Stimulated activated CD8-positive, alpha-beta memory T cell treated with anti-CD3 and anti-CD28 coated beads, Interleukin-7, amount 100 ng/mL, for 1 hour (primary cell): ENCODE measurements around the gene DPT.
"Not testable (repeated sequence)": the region's sequence is repeated elsewhere in the genome, so short reads cannot be mapped to it uniquely, and the experiment has no call there.

ENCODE experiments used
- DNase-seq, 2 donors: peaks; one replicate each; pipeline ENCODE4 v3.0.0-alpha.2; 2020; ENCODE audit warnings: low read depth in 2 of 2

DPT gene

GRCh38 chr1:168728473-168729404, at the start of gene DPT:
TSS of gene DPT (minus strand) at chr1:168729206. CDS start at chr1:168729174, 32 bp downstream.
- DNase-seq = no peak

- DNase-seq = no peak
These were observed 46.4 kb upstream of the DPT start for GRCh38 chr1:168775366-168775765.

GRCh38 chr1:168774241-168774640, 45.2 kb upstream of the DPT start:
- DNase-seq = no peak

- no peak for DNase-seq
These were observed 43.5 kb upstream of the DPT start for GRCh38 chr1:168772428-168773060.

GRCh38 chr1:168771104-168771630, 42.2 kb upstream of the DPT start:
- DNase-seq = no peak

- DNase-seq = not testable (repeated sequence)
These were observed 40.9 kb upstream of the DPT start for GRCh38 chr1:168769893-168770292.

- no peak for DNase-seq
These were observed 39.0 kb upstream of the DPT start for GRCh38 chr1:168767894-168768584.

- no peak for DNase-seq
These were observed 37.6 kb upstream of the DPT start for GRCh38 chr1:168766568-168766967.

- no peak for DNase-seq
These were observed 34.0 kb upstream of the DPT start for GRCh38 chr1:168763031-168763430.

GRCh38 chr1:168762473-168762872, 33.5 kb upstream of the DPT start:
- DNase-seq = no peak

GRCh38 chr1:168760781-168761180, 31.8 kb upstream of the DPT start:
- DNase-seq = no peak

- DNase-seq = no peak
These were observed 31.2 kb upstream of the DPT start for GRCh38 chr1:168760241-168760640.

- DNase-seq = no peak
These were observed 30.1 kb upstream of the DPT start for GRCh38 chr1:168759077-168759476.

GRCh38 chr1:168758503-168758902, 29.5 kb upstream of the DPT start:
- no peak for DNase-seq

GRCh38 chr1:168755800-168756418, 26.9 kb upstream of the DPT start:
- no peak for DNase-seq

- DNase-seq = no peak
These were observed 23.3 kb upstream of the DPT start for GRCh38 chr1:168752171-168752832.

- no peak for DNase-seq
These were observed 22.2 kb upstream of the DPT start for GRCh38 chr1:168751195-168751650.

GRCh38 chr1:168742994-168743650, 14.1 kb upstream of the DPT start:
- DNase-seq = no peak

GRCh38 chr1:168742386-168742785, 13.4 kb upstream of the DPT start:
- DNase-seq = no peak

GRCh38 chr1:168739908-168740307, 10.9 kb upstream of the DPT start:
- DNase-seq = no peak

- no peak for DNase-seq
These were observed 7.5 kb upstream of the DPT start for GRCh38 chr1:168736520-168736919.
